NOMO-1 treated with dmso at 0.1 percent for 144 hours (cell line): ENCODE results near the gene SLC2A2.

ENCODE experiments used
- DNase-seq: peaks from one replicate; lab custom pipeline; 2025; ENCODE audit not compliant: unreplicated experiment; lab: John Stamatoyannopoulos, UW

SLC2A2 gene

DNA sequence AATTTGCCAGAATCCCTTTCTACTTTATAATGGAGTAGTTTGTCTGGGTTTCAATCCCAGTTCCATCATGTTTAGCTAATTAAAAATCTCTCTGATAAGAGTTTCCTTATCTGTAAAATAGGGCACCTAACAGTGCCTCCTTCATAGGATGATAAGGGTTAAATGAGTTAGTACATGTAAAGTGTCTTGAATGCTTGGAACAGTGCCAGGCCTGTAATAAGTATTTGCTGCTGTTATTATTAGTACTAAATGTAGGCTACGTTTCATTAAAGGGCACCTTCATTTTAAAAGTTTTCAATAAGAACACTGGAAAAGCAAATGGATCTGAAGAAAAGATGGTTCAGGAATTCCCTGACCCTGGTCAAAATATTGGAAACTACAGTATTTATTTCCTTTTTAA, 11.8 kb upstream of the SLC2A2 start:
- DNase-seq, result no peak

DNA sequence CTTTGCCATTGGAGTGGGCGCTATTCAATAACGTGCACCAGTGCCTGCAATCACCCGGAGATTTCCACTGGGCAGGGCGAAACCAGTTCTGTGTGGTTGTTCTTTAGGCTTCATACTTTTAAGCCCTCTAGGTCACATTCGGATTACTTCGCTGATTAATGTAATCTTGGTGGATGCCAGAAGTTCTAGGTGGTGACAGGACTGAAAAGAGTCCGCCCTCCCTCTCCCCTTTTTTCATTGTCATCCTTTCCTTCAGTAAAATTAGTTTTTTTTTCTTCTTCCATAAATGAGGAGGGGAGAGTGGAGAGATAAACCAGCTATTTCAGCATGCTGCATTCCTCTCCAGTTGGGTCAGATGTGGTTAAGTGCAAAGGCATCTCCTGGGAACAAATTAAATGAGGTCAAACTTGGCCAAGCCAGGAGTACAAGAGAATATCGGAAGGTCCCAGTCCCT, 2.3 kb upstream of the SLC2A2 start:
- DNase-seq, result no peak

DNA sequence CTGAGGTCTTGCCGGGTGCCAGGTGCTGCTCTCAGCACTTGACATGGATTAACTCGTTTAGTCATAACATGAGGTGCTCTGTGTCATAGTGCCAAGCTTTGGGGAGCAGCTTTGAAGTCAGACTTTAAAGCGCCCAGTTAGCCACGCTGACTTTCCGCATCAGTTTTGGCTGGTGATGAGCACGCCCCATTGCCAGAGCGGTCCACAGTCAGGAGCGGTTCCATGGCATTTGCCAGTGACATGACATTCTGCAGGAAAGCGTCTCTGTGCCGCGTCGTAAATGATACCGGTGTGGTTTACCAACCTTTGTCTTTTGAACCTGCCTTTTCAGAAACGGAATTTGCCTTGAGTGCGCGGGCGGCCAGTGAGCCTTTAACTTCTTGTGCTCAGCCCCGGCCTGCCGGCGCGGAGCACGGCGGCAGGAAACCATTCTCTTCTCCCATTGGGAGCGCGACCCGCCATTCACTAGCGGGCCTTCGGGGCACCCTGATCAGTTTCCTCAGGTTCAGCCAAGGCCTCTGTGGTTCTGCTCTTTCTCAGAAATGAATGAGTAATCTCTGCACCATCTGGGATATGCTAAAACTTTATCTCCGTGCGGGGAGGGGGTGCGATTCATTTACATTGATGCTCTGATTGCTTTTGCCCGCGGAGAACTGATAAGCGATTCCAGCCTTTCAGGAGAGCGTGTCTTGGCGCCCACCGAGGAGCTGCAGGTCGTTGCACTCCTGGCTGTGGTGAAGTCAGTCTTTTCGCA, 1.7 kb upstream of the SLC2A2 start:
- no peak for DNase-seq

DNA sequence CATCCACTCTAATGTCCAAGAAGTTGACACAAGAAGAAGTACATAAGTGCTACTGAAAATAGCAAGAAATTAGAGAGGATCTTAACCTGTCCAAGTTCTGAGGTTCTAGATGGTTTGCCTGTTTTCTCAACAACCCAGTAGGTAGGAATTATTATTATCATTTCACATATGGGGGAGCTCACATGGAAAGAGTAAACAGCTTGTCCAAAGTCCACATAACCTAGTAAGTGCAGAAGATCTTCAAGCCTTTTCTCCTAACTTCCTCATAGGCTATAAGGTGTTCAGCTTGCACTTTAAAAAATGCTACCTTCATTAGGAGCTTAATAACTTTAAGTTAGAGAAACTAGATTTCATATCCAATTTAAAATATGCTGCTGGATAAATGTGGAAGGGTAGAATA, 3.0 kb downstream of the SLC2A2 start:
- DNase-seq, result no peak

DNA sequence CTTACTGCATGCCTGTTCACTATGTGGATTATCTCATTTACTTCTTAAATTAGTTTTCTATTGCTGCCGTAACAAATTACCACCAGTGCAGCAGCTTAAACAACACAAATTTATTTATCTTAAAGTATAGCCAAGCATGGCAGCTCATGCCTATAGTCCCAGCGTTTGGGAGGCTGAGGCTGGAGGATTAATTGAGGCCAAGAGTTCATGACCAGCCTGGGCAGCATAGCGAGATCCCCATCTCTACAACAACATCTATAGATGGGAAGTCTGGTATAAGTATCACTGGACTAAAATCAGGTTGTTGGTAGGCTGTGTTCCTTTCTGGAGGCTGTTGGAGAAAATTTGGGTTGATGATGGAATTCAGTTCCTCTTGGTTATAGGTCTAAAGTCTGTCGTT, 5.1 kb downstream of the SLC2A2 start:
- no peak for DNase-seq

DNA sequence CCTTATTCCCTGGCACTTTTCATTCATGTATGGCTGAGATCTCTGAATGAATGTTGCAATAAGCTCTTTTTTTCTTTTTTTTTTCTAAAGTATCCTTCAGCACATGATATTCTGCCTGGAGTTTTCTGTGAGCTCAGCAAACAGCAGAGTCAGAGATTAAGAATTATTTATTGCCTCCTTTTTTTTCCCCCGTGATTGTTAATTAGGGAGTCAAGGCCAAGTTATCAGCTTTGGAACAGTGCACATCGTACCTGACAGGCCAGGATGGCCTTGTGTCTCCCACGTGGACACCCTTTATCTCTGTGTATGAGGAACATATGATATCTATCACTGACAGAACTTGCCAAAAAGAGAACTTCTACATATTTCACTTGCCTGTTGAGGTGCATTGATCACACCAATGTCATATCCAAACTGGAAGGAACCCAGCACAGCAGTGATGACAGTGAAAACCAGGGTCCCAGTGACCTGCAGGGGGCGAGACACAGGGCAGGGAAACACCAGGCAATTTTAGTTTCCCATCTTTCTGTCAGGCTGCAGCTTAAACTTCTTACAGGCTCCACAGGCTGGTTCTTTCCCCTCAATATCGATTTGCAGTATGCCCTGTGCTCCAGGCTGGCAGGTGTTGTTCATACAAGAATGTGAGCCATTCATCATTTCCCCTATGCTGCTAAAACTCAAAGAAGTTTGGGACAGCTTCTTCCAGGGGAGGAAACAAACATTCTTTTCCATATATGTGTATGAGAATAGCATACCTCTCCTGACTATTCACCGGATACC, 8.2 kb downstream of the SLC2A2 start:
- DNase-seq, result no peak

DNA sequence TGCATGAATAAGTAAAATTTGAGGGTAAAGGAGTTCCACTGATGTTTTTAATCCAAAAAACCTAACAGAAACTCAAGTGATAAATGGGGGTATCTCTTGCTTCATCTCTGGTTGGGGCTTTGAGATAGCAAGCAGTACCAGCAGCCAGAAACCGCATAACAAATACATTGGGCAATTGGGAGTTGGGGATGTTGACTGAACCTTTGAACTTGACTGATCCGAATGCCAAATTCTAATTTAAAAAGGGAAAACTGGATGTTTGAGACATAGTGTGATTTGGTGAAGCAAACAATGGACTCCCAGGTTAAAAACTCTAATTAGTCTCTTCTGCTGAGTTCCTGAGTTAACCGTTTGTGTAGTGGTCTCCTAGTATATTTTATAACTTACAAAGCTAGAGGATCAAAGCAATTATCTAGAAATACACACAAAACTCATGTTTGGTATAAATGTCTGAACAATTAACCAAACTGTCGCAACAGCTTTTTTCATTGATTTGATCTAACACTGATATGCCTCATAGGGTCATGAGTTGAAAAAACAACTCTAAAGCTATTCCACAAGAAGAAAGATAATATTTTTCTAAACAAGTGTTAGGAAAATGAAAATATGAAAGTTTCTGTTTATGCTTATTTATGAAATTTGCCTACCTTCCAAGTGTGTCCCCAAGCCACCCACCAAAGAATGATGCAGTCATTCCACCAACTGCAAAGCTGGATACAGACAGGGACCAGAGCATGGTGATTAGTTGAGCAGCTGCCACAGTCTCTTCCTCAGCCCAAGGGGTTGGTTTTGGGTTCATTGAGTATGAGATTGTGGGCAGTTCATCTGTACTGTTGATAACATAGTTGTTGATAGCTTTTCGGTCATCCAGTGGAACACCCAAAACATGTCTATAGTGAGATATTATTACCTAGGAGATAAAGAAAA, 12.4 kb downstream of the SLC2A2 start:
- no peak for DNase-seq

DNA sequence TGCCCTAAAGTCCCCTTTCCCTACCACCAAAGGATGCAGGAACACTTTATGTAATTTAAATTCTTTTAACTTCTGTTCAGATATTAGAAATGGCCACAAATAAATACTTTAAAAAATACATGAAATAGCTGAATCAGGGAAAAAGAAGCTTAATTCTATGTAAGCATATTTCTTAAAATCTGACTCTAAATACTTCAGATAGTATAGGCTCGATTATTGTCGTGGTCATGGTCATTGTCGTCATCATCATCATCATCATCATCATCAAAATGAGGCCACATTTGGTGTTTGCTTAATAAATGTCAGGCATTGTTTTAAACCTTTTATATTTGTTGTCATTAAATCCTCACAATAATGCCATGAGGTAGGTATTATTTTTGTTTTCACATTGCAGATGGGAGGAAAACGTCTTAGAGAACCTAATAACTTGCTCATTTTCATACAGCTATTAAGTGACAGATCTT, 14.6 kb downstream of the SLC2A2 start:
- no peak for DNase-seq

DNA sequence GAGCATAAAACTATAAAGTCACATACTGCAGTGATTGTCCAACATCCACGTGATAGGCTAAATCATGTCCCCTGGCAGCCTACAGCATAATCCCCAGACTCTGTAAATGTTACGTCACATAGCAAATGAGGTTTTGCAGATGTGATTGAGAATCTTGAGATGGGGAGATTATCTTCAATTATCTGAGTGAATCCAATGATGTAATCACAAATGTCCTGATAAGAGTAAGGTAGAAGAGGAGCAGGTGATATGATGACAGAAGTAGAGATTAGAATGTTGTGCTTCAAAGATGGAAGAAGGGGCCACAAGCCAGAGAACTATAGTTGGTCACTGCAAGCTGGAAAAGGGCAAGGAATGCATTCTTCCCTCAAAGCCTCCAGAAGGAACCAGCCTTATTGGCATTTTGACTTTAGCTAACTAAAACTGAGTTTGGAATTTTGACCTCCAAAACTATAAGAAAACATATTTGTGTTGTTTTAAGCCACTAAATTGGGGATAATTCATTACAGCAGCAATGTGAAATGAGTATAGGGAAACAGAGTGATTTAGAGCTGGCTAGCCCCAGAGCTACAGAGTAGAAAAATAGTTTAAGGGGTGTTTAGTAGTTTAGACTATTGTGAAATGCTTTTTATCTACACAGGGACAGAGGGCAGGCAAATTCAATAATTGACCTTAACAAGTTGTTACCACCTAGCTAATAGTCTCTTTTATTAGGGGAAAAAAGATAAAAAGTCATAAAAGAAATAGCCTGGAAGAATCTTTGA, 15.2 kb downstream of the SLC2A2 start:
- DNase-seq, result no peak

DNA sequence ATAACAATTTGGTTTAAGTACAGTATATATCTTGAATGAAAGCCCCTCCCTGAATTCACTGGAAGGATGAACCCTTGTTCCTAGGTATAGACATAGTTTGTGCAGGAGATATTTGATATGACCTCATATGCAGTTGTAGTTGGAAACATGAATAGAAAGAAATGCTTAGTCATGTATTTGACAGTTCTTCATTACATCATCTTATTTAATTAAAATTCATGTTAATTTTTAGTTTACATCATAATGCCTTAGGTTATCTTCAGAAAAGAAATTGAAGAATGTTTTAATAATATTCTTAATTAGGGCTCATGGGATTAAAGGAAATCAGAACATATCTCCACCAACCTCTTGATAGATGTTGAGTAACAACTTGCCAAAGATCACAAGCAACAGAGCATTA, 19.2 kb downstream of the SLC2A2 start:
- no peak for DNase-seq

DNA sequence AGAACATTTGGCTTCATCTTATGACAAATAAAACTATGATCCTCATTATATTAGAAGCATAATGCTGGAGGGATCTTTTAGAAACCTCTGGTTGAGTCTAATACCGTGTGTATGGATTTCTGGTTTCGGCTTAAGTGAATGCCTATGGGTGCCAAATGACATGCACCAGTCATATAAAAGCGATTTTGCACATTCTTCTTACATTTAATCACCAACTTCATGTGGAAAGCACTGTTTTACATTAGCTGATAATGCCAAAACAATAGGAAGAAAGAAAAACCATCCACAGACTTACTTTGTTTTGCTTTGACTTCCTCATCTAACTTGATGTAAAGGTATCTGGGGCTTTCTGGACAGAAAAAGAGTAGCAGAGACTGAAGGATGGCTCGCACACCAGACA, 20.9 kb downstream of the SLC2A2 start:
- no peak for DNase-seq

DNA sequence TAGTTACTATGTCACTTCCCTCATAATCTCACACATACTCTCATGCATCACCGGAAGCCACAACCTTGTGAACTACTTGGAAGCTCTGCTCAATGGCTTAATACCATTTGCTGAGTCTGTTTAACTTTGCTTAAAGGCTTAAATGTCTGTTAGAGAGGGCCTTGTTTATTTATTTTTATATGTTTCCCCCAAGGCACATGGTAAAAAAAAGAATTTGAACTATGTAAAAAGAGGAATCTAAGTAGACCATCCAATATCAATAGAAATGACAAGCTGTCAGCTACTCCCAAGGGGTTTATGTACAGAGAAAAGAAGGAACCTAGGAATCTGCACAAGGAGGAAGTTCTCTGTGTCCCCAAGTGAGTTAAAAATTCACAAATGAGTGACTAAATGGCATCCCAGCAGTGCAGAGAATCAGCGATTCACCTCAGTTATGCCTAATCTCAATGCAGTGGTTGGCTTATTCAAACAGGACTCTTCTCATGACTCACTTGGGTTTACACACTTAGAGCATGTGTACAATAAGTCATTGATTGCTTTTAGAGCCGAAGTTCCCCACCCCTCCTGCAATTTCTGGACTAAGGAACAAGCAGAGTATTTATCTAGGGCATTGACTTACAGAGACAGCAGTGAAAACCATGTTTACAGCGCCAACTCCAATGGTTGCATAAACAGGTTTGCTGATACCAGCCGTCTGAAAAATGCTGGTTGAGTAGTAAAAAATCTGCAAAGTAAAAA, 24.4 kb downstream of the SLC2A2 start:
- no peak for DNase-seq

DNA sequence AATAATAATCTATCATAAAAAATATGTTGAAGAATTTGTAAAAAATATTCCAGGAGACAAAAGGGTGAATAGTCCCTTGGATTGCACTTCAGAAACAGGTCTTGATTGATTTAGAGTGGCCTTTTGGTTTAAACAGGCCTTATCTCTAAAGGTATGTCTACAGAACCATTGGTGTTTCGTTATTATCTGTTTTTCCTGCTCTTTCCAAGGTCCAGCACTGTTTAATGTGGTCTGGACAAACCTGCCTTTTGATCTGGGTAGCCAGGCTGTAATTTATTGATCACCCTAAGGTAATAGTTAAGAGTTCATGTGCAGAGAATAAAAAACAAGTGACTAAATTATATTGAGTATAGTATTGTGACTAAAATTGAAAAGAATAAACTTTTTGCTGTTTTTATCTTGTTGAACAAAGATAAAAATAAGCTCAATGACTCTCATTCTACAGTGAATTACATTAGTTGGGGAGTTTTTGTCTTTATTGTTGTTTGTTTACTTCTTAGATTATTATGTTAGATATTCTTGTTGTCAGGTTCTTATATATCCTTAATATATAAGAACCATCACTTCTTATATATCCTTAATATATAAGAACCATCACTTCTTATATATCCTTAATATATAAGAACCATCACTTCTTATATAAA, 25.1 kb downstream of the SLC2A2 start:
- no peak for DNase-seq

DNA sequence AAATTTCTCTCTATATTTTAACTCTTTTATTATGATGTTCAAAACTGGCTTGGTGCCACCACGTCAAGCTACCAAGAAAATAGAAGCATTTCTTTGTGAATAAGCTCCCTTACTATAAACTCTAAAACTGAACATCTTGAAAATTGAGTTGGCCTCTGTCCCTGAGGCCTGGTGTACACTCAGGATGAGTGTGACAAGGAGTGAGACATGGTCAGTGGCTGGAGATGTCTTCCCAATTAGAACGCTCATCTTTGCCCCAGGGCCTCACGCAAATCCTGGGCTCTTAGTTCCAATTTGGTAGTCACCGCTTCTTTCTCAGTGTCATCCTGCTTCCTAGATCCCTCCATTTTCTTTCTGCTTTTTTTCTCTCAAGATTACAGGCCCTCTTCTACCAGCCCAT, 26.2 kb downstream of the SLC2A2 start:
- no peak for DNase-seq

DNA sequence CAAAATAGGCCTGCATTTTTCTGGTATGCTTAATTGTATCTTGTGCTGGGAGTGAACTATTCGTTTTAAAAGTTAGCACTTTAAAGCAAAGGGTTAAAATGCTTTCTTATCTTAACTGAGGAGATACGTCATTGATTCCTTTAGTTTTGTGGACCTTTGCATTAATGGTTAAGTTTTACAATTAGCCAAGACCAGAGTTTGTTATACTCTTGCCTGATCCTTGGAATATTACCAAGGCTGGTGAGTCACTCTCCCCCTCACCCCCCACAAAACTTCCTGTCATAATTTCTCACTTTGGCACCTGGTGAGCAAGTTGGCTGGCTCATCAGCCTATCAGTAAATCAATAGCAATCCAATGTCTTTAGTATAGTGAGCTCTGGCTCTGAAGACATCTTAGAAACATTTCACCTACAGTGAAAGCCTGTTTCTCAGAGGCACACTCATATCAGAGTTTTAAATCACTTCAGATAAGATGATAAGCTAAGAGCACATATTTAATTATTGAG, 26.7 kb downstream of the SLC2A2 start:
- no peak for DNase-seq

DNA sequence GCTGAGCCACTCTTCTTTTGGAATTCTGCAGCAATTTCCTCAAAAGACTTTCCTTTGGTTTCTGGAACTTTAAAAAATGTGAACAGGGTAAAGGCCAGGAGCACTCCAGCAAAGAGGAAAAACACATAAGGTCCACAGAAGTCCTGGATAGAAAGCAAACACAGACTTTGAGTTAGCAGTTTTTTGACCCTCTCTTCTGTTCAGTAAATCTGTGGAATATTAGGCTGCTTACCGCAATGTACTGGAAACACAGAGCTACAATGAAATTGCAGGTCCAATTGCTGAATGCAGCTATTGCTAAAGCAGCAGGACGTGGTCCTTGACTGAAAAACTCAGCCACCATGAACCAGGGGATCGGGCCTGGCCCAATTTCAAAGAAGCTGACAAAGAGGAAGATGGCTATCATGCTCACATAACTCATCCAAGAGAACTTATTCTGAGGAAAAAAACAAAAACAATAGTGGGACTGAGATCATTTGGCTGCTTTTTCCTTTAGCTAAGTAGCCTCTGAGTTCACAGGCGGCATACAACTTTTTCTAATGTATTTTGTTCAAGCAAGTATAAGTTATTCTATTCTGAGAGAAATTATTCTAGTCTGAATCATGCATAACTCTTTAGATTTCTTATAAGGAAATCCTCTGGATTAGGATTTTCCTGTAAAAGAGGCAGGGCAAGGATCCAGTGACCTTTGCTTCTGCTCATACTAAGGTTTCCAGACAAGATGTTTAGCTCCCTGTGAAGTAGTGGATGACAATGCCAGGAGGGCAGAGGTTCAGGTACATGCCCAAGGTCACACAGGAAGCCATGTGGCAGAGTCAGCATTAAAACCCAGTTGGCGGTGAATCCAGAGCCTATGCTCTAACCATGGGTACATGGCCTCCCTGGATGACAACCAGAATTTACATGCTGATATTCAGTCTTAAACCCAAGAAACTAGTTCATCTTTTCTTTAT, 28.3 kb downstream of the SLC2A2 start:
- DNase-seq, result no peak

DNA sequence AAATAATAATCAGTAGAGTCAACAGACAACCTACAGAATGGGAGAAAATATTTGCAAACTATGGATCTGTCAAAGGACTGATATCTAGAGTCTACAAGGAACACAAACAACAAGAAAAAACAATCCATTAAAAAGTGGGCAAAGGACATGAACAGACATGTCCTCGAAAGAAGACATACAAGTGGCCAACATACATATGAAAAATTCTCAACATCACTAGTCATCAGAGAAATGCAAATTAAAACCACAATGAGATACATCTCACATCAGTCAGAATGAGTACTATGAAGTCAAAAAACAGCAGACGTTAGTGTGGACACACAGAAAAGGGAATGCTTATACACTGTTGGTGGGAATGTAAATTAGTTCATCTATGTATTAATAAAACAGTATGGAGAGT, 33.7 kb downstream of the SLC2A2 start:
- no peak for DNase-seq

DNA sequence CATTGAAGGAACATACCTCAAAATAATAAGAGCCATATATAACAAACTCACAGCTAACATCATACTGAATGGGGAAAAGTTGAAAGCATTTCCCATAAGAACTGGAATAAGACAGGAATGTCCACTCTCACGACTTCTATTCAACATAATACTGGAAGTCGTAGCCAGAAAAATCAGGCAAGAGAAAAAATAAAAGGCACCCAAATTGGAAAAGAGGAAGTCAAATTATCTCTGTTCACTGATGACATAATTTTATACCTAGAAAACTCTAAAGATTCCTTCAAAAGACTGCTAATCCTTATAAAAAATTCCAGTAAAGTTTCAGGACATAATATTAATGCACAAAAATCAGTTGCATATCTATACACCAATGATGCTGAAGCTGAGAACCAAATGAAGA, 34.9 kb downstream of the SLC2A2 start:
- DNase-seq, result no peak
